ENCODE data around the gene TICAM1.
"Not testable (repeated sequence)": the region's sequence is repeated elsewhere in the genome, so short reads cannot be mapped to it uniquely, and the experiment has no call there.

The TICAM1 gene

GRCh38 chr19:4831304-4831978, at the start of gene TICAM1:
TICAM1 (minus strand) TSS chr19:4831712; CDS start chr19:4818377, 13,335 bp downstream.
- DNase-seq, result peak; percentile 17

- DNase-seq, result no peak
These were observed 47.5 kb upstream of the TICAM1 start for GRCh38 chr19:4879041-4879440.

- no peak for DNase-seq
These were observed 47.0 kb upstream of the TICAM1 start for GRCh38 chr19:4878491-4878968.

- no peak for DNase-seq
These were observed 46.4 kb upstream of the TICAM1 start for GRCh38 chr19:4877753-4878490.

- DNase-seq, result no peak
These were observed 42.4 kb upstream of the TICAM1 start for GRCh38 chr19:4873930-4874329.

GRCh38 chr19:4871711-4872110, 40.2 kb upstream of the TICAM1 start:
- no peak for DNase-seq

GRCh38 chr19:4870025-4870700, 38.7 kb upstream of the TICAM1 start:
- no peak for DNase-seq

- DNase-seq, result no peak
These were observed 36.8 kb upstream of the TICAM1 start for GRCh38 chr19:4868286-4868834.

- peak; percentile 45 for DNase-seq
These were observed 36.2 kb upstream of the TICAM1 start, which contains the start of gene PLIN3 for GRCh38 chr19:4867534-4868285. PLIN3 (minus strand) TSS chr19:4867667; CDS start chr19:4861394, 6,273 bp downstream.

- no peak for DNase-seq
These were observed 35.3 kb upstream of the TICAM1 start for GRCh38 chr19:4866595-4867424.

GRCh38 chr19:4861147-4861546, 29.6 kb upstream of the TICAM1 start:
- DNase-seq, result peak; percentile 54

GRCh38 chr19:4859697-4860096, 28.2 kb upstream of the TICAM1 start:
- no peak for DNase-seq

- not testable (repeated sequence) for DNase-seq
These were observed 25.0 kb upstream of the TICAM1 start for GRCh38 chr19:4856468-4856867.

GRCh38 chr19:4853506-4853905, 22.0 kb upstream of the TICAM1 start:
- not testable (repeated sequence) for DNase-seq

GRCh38 chr19:4852484-4852883, 21.0 kb upstream of the TICAM1 start:
- DNase-seq, result no peak

GRCh38 chr19:4851551-4852290, 20.2 kb upstream of the TICAM1 start:
- peak; percentile 14 for DNase-seq

GRCh38 chr19:4849019-4849418, 17.5 kb upstream of the TICAM1 start:
- no peak for DNase-seq

GRCh38 chr19:4847190-4847973, 15.9 kb upstream of the TICAM1 start:
- no peak for DNase-seq

GRCh38 chr19:4845975-4846374, 14.5 kb upstream of the TICAM1 start:
- DNase-seq, result not testable (repeated sequence)
